ENCODE results near the gene ADAMTS16.

Gene ADAMTS16

GRCh38 chr5:5320062-5320805 lies 180.1 kb downstream of the ADAMTS16 start:
- no peak for DNase-seq

DNA sequence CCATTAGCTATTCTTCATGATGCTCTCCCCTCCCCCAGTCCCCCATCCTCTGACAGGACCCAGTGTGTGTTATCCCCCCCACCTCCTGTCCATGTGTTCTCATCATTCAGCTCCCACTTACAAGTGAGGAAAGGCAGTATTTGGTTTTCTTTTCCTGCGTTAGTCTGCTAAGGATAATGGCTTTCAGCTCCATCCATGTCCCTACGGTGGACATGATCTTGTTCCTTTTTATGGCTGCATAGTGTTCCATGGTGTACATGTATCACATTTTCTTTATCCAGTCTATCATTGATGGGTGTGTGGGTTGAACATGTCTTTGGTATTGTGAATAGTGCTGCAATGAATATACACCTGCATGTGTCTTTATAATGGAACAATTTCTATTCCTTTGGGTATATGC lies 181.0 kb downstream of the ADAMTS16 start:
- DNase-seq = no peak

DNA sequence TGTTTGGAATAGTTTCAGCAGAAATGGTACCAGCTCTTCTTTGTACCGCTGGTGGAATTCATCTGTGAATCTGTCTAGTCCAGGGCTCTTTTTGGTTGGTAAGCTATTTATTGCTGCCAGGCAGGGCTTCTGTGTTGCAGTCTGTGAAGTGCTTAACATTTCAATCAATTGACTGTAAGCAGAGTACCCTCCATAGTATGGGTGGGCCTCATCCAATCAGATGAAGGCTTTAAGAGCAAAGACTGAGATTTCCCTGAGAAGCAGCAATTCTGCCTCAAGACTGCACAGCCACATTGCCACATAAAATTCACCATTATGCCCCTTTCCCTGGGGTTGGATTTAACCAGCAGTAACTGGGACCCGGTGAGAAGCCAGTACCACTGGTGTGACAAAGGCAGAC lies 183.4 kb downstream of the ADAMTS16 start:
- DNase-seq = no peak

GRCh38 chr5:5326115-5326758 lies 186.1 kb downstream of the ADAMTS16 start:
- DNase-seq = no peak

DNA sequence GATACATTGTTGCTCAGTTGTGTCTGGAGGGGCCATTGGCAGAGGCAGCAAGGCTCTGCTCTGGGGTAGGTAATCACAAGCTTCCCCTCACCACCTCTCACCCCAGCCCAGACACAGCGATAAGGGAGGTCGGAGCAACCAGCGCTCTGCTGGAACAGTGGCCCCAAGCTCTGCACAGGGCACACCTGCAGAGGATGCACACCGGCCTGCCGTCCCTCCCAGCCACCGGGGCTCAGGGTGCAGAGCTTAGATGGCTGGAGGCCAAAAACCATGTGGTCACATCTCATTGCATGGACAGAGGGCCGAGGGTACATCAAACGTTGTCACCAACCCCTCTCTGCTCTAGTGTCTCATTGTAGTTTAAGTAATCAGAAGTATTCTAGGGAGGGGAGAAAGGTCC lies 187.0 kb downstream of the ADAMTS16 start:
- no peak for DNase-seq

DNA sequence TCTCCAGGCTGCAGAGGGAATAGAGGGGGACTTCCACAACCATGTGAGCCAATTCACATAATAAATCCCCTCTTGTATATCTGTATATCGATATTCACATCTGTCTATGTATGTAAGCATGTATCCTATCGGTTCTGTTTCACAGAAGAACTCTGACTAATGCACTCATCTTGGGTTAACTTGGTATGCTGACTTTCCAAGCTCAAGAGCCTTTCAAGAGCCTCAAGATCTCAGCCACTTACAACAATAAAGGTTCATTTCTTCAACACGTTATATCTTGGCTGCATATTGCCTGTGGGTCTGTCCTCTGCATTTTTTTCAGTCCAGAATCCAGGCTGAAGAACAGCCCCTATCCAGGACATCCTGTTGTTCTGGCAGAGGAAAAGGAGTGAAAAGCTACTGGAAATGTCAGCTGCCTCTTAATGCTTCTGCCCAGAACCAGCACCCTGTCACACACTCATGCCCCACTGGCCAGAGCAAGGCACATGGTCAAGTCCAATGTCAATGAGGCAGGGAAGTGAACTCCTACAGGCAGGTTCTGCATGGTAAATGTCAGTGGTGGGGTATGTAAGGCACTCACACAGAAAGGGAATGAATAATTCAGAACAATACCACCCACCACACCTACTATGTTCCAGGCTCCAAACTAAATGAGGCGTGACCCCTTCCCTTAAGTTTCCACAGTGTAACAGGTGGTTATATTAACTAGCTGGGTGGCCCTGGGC lies 190.8 kb downstream of the ADAMTS16 start:
- no peak for DNase-seq

DNA sequence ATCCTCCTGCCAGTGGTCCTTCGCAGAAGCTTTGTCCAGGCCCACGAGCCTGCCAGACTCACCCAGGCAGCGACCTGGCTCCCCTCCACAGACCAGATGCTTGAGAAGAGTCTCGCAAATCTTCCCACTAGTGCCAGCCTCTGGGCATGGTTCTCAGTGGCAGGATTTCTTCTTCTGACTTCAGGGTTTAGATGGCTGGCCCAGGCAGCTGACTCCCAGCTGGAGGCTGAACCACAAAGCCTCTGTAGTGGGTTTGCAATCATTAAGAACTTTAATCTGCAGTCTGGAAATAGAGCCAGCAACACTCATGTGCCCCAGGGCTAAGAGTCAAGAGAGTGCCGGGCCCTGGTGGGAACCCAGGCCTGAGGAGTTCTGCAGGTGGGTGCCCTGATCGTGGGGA lies 191.7 kb downstream of the ADAMTS16 start:
- no peak for DNase-seq

- no peak for DNase-seq
Measured at GRCh38 chr5:5332287-5332686, 192.2 kb downstream of the ADAMTS16 start.

- DNase-seq = no peak
Measured at GRCh38 chr5:5335107-5335506, 195.0 kb downstream of the ADAMTS16 start.

- DNase-seq = no peak
Measured at GRCh38 chr5:5335700-5336264, 195.7 kb downstream of the ADAMTS16 start.

GRCh38 chr5:5339257-5339656 lies 199.1 kb downstream of the ADAMTS16 start:
- no peak for DNase-seq

GRCh38 chr5:5340206-5340729 lies 200.1 kb downstream of the ADAMTS16 start:
- DNase-seq = no peak

GRCh38 chr5:5341531-5342292 lies 201.6 kb downstream of the ADAMTS16 start:
- DNase-seq = no peak

DNA sequence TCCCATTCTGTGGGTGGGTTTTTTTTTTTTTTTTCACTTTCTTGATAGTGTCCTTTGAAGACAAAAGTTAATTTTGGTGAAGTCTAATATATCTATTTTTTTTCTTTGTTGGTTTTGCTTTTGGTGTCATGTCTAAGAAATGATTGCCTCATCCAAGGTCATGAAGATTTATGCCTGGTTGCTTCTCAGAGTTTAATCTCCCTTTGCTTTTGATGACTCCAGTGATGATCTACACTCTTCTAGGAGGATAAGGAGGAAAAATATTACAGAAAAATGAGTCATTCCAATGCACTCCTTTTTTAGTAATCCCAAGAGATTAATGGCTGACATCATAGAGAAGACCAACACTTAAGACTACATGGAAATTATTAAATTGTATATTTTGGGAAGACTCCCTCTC lies 202.7 kb downstream of the ADAMTS16 start:
- DNase-seq = no peak

DNA sequence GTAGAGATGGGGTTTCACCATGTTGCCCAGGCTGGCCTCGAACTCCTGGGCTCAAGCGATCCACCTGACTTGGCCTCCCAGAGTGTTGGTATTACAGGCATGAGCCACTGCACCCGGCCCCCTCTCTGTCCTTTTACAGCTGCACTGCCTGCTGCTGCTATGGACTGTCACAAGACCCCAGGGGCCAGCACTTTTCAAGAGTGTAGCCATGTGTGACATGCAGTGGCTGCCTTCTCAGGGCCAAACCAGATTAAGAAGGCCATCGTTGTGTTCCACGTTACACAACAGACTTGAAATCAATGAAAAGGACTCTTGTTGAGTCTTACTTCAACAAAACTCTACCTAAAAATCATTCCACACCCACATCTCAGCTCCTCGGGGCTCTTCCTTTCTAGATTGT lies 203.4 kb downstream of the ADAMTS16 start:
- no peak for DNase-seq

GRCh38 chr5:5344051-5344571 lies 204.0 kb downstream of the ADAMTS16 start:
- DNase-seq = no peak

- no peak for DNase-seq
Measured at GRCh38 chr5:5344606-5345005, 204.5 kb downstream of the ADAMTS16 start.

GRCh38 chr5:5347442-5347841 lies 207.3 kb downstream of the ADAMTS16 start:
- no peak for DNase-seq

- DNase-seq = no peak
Measured at GRCh38 chr5:5348135-5348534, 208.0 kb downstream of the ADAMTS16 start.

DNA sequence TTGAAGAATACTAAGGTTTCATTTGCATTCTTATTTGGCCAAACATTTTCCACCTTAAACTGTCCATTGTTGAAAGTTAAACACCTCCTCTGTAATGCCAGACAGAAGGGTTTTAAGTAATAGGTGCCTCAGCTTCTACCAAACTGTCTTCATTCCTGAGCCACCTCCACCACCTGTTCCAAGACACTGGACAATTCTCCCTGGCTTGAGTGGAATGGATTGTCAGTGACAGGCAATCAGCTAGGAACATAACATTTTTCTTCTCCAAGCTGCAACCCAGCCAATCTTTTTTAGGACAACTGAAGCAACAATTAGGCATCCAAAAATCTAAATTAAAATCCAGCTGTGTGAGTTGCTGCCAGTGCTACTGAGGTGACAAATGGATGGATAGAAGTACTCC lies 208.4 kb downstream of the ADAMTS16 start:
- no peak for DNase-seq

- no peak for DNase-seq
Measured at GRCh38 chr5:5350101-5350500, 210.0 kb downstream of the ADAMTS16 start.

GRCh38 chr5:5351288-5351979 lies 211.3 kb downstream of the ADAMTS16 start:
- DNase-seq = no peak
